Panc1 (cell line): ENCODE results near the gene GHRHR. TPM values are rescaled to one million over a fixed set of nuclear protein-coding genes. Genes with fewer than 3 reads are reported as not detected.

Source experiments
- ATAC-seq: fragments of 200-7000 bp; cut with Tn5 transposase; 2 replicates; pipeline ENCODE4 v1.9.1; 2020; ENCODE audit warnings: mild to moderate bottlenecking, moderate library complexity
- BruUV-seq: library from RNA; stranded (reverse); fragments of 400-500 nt; replicated peaks from 2 replicates; lab custom pipeline; 2021; lab: Mats Ljungman, UMichigan
- CTCF ChIA-PET: fragments of 300-600 bp; sonication (Branson Sonifier 250); formaldehyde crosslinking; loops from one replicate; lab custom pipeline; 2022; ENCODE audit warnings: antibody characterized with exemption; lab: Charles Lee
- POLR2A ChIA-PET: fragments of 300-600 bp; sonication (Branson Sonifier 250); formaldehyde crosslinking; loops from one replicate; lab custom pipeline; 2022; ENCODE audit warnings: antibody characterized with exemption; lab: Charles Lee
- DNase-seq: peaks from one replicate; pipeline ENCODE4 v3.0.0-alpha.2; 2010; ENCODE audit warnings: low read depth, low spot score
- H3K27ac ChIP-seq: 2 replicates; pipeline ENCODE4 v1.5.1; 2011; ENCODE audit warnings: mild to moderate bottlenecking, low read length, inconsistent platforms
- H3K27me3 ChIP-seq: fragments of 200-500 bp; sonication (Bioruptor generic); 2 replicates; pipeline ENCODE4 v1.6.0; 2014; ENCODE audit warnings: low read length, inconsistent platforms; ENCODE audit not compliant: control insufficient read depth, insufficient read depth
- H3K36me3 ChIP-seq: fragments of 200-500 bp; sonication (Bioruptor generic); 2 replicates; pipeline ENCODE4 v1.5.1; 2014; ENCODE audit warnings: inconsistent platforms, mild to moderate bottlenecking, low read length, moderate library complexity; ENCODE audit not compliant: control insufficient read depth, insufficient read depth
- H3K4me1 ChIP-seq: 2 replicates; pipeline ENCODE4 v1.5.1; 2011; ENCODE audit warnings: inconsistent platforms, mild to moderate bottlenecking, low read length, moderate library complexity; ENCODE audit not compliant: control insufficient read depth, insufficient read depth
- H3K4me3 ChIP-seq, 2 experiments: 2 replicates each; pipeline ENCODE4 v1.5.1; 2011 to 2012; ENCODE audit warnings: low read depth in 2 of 2, low read length in 2 of 2, mild to moderate bottlenecking in 2 of 2, inconsistent platforms in 1 of 2, moderate library complexity in 1 of 2
- H3K9me3 ChIP-seq: fragments of 200-500 bp; sonication (Bioruptor generic); 2 replicates; pipeline ENCODE4 v1.5.1; 2014; ENCODE audit warnings: low read depth, mild to moderate bottlenecking, inconsistent platforms, low read length, moderate library complexity; ENCODE audit not compliant: control insufficient read depth, insufficient read depth
- CTCF ChIP-seq: fragments of 450-650 bp; IDR thresholded peaks from 2 replicates; pipeline ENCODE4 v1.5.1; 2017; ENCODE audit warnings: mild to moderate bottlenecking
- POLR2AphosphoS5 ChIP-seq: IDR thresholded peaks from 2 replicates; pipeline ENCODE4 v1.6.1; 2012; ENCODE audit warnings: mild to moderate bottlenecking, low read depth, low read length, moderate library complexity
- SIN3A ChIP-seq: IDR thresholded peaks from 2 replicates; pipeline ENCODE4 v1.6.1; 2012; ENCODE audit warnings: low read depth, mild to moderate bottlenecking, low read length, moderate library complexity, borderline replicate concordance; ENCODE audit not compliant: insufficient read depth
- TCF7L2 ChIP-seq: IDR thresholded peaks from 2 replicates; pipeline ENCODE4 v1.6.1; 2011; ENCODE audit warnings: mild to moderate bottlenecking, low read depth, low read length, inconsistent platforms
- in situ Hi-C: cut with HindIII; loops from 2 replicates; pipeline ENCODE4 v1.10.0; 2016; ENCODE audit warnings: low sequenced_read_pairs, low pct_unique_long_range_greater_than_20kb
- intact Hi-C: fragments of 100-400 bp; cut with micrococcal nuclease; formaldehyde crosslinking; loops from one replicate; pipeline ENCODE4 v1.10.0; 2022; ENCODE audit not compliant: unreplicated experiment
- total RNA-seq: library from RNA; stranded (reverse); gene quantifications from one replicate; pipeline ENCODE4 v1.2.1, GENCODE V29; 2021; ENCODE audit not compliant: unreplicated experiment
- TF ChIP-seq, protein P1 (sequence below), 2 experiments: IDR thresholded peaks; 2 replicates each; pipeline ENCODE4 v1.6.1; 2011 to 2012; ENCODE audit warnings: low read depth in 2 of 2, control low read depth in 1 of 2, low read length in 1 of 2, mild to moderate bottlenecking in 1 of 2, moderate library complexity in 1 of 2; ENCODE audit not compliant: insufficient read depth in 1 of 2

Gene GHRHR
- total RNA-seq, 1 experiment from 2014 or later: not detected

DNA sequence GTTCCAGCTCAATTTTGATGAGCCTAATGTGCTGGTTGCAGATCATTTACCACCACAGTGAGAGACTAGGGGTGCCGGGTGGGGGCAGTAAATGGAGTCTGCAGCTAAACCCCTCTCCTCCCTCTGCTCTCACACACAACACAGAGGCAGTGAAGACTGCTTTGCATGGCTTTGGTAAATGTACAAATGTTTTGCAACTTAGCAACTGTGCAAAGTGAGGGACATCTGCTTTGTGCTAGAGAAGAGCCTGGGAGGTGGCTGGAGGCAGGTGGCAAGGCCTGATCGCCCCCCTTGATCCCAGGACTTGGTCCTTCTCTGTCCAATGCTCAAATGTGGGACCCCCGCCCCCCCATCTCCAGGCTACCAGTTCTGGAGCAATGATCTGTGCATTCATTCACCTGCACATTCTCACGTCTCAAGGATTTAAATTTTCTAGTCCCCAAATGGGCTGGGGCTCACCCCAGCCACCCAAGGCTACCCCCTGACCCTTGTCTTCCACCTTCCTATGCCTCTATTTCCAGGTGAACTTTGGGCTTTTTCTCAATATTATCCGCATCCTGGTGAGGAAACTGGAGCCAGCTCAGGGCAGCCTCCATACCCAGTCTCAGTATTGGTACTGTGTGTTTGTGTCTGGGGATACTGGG lies 11.6 kb downstream of the GHRHR start:
- ChIA-PET CTCF (interaction anchor here (2.4 kb wide), 1 partner anchor 36 kb away, joined by 13 read pairs; no protein-coding TSS in a partner anchor), POLR2A (no interaction called here)
- Histone ChIP-seq H3K27me3 (peaks cover 13% of the 10 kb centered on the region), H3K4me1 (peaks cover 8% of the 10 kb centered on the region; the same call in 1 of the 2 replicates), H3K4me3 (no peak overlapping the region), H3K27ac (no peak overlapping the region), H3K36me3 (no peaks in the 10 kb centered on the region), H3K9me3 (no peaks in the 10 kb centered on the region)
- no peak for ATAC-seq
- TF ChIP-seq SIN3A: no peak
- no peak for TF ChIP-seq TCF7L2
- no peak for TF ChIP-seq POLR2AphosphoS5
- TF ChIP-seq, protein P1, sequence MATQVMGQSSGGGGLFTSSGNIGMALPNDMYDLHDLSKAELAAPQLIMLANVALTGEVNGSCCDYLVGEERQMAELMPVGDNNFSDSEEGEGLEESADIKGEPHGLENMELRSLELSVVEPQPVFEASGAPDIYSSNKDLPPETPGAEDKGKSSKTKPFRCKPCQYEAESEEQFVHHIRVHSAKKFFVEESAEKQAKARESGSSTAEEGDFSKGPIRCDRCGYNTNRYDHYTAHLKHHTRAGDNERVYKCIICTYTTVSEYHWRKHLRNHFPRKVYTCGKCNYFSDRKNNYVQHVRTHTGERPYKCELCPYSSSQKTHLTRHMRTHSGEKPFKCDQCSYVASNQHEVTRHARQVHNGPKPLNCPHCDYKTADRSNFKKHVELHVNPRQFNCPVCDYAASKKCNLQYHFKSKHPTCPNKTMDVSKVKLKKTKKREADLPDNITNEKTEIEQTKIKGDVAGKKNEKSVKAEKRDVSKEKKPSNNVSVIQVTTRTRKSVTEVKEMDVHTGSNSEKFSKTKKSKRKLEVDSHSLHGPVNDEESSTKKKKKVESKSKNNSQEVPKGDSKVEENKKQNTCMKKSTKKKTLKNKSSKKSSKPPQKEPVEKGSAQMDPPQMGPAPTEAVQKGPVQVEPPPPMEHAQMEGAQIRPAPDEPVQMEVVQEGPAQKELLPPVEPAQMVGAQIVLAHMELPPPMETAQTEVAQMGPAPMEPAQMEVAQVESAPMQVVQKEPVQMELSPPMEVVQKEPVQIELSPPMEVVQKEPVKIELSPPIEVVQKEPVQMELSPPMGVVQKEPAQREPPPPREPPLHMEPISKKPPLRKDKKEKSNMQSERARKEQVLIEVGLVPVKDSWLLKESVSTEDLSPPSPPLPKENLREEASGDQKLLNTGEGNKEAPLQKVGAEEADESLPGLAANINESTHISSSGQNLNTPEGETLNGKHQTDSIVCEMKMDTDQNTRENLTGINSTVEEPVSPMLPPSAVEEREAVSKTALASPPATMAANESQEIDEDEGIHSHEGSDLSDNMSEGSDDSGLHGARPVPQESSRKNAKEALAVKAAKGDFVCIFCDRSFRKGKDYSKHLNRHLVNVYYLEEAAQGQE (IDR thresholded peaks at IDR 0.05; ENCODE audit: insufficient read depth in 1 of 2, low read depth in 2 of 2, low read length in 1 of 2): no peak
- no peak for TF ChIP-seq CTCF
- no peak for DNase-seq
- no TSS peak for BruUV-seq
- in situ Hi-C loops (no loop called here), intact Hi-C loops (no loop called here)

GRCh38 chr7:30976381-30976780 lies 12.6 kb downstream of the GHRHR start:
- intact Hi-C loops (no loop called here), in situ Hi-C loops (no loop called here)
- POLR2A ChIA-PET: no interaction called here
- peaks cover 20% of the 10 kb centered on the region for H3K27me3 ChIP-seq
- ATAC-seq (no peak), DNase-seq (no peak)
- no peak overlapping the region for H3K27ac ChIP-seq
- peaks cover 8% of the 10 kb centered on the region; the same call in 1 of the 2 replicates for H3K4me1 ChIP-seq
- no TSS peak for BruUV-seq
- no peak overlapping the region for H3K4me3 ChIP-seq
- CTCF ChIA-PET: no interaction called here
- no peak for TF ChIP-seq SIN3A
- H3K36me3 ChIP-seq: no peaks in the 10 kb centered on the region
- H3K9me3 ChIP-seq: no peaks in the 10 kb centered on the region

GRCh38 chr7:30977222-30977621 lies 13.5 kb downstream of the GHRHR start:
- in situ Hi-C loops: no loop called here
- no peak for TF ChIP-seq SIN3A
- TF ChIP-seq, protein P1 (IDR thresholded peaks at IDR 0.05; ENCODE audit: insufficient read depth in 1 of 2, low read depth in 2 of 2, low read length in 1 of 2): no peak
- no peak for TF ChIP-seq TCF7L2
- TF ChIP-seq CTCF: no peak
- no peak for TF ChIP-seq POLR2AphosphoS5
- DNase-seq: no peak
- ChIA-PET CTCF (interaction anchor here (0.7 kb wide), 1 partner anchor 157 kb away, joined by 3 read pairs; no protein-coding TSS in a partner anchor), POLR2A (no interaction called here)
- Histone ChIP-seq H3K27me3 (peaks cover 26% of the 10 kb centered on the region), H3K4me3 (no peak overlapping the region), H3K9me3 (no peaks in the 10 kb centered on the region), H3K4me1 (peaks cover 8% of the 10 kb centered on the region; the same call in 1 of the 2 replicates), H3K27ac (no peak overlapping the region), H3K36me3 (no peaks in the 10 kb centered on the region)
- intact Hi-C loops: no loop called here
- no TSS peak for BruUV-seq
- no peak for ATAC-seq
